HL-60 (cell line): Measurements from ENCODE around the gene ANKRD23.

Source experiments
- GABPA ChIP-seq: IDR thresholded peaks from 2 replicates; pipeline ENCODE4 v1.6.1; 2012; ENCODE audit warnings: low read depth
- POLR2AphosphoS5 ChIP-seq: IDR thresholded peaks from 2 replicates; pipeline ENCODE4 v1.6.1; 2012; ENCODE audit warnings: low read depth
- SPI1 ChIP-seq: IDR thresholded peaks from 2 replicates; pipeline ENCODE4 v1.6.1; 2012; ENCODE audit warnings: low read depth, mild to moderate bottlenecking, borderline replicate concordance
- TF ChIP-seq, protein P1 (sequence below): IDR thresholded peaks from one replicate; pipeline ENCODE4 v1.5.1; 2011; ENCODE audit warnings: low read length, control low read depth, inconsistent platforms; ENCODE audit not compliant: insufficient read depth
- TF ChIP-seq, protein P2 (sequence below): IDR thresholded peaks from 2 replicates; pipeline ENCODE4 v1.6.1; 2012; ENCODE audit warnings: low read depth; ENCODE audit not compliant: insufficient replicate concordance

DNA sequence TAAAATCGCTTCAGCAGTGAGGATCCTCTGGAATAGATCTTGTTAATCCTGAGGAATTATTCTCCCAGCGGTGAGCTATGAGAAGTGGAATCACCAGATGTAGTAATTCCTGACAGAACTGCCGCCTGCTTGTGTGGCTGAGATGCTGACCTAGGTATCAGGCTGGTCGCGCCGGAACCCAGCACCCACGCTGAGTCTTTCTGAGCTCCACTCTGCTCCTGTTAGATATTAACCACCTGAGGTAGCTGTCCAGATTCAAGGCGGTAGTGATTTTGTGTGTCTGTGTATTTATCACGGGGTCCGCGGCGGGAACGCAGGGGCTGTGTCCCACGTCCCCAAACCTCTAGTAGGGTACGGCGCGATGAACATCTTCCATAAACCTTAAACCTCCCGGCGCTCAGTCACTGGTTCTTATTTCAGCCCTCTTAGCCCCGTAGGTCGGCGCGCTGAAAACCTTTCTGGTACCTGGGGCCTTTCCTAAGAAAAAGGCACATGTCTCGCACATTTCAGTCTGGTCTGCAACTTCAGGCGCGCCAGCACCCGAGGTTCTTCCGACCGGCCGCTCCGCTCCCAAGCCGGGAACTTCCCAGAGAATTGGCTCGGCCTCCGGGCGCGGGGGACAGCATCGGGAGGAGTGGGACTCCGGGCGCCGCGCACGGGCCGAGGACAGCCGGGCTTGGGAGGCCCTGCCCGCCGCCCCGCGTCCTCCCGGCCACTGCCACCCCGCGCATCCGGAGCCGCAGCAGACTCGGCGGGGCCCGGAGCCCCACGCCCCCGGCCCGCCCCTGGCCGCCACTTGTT lies 28.3 kb downstream of the ANKRD23 start:
- TF ChIP-seq POLR2AphosphoS5 (no peak), GABPA (no peak), SPI1 (no peak)
- TF ChIP-seq, protein P1, sequence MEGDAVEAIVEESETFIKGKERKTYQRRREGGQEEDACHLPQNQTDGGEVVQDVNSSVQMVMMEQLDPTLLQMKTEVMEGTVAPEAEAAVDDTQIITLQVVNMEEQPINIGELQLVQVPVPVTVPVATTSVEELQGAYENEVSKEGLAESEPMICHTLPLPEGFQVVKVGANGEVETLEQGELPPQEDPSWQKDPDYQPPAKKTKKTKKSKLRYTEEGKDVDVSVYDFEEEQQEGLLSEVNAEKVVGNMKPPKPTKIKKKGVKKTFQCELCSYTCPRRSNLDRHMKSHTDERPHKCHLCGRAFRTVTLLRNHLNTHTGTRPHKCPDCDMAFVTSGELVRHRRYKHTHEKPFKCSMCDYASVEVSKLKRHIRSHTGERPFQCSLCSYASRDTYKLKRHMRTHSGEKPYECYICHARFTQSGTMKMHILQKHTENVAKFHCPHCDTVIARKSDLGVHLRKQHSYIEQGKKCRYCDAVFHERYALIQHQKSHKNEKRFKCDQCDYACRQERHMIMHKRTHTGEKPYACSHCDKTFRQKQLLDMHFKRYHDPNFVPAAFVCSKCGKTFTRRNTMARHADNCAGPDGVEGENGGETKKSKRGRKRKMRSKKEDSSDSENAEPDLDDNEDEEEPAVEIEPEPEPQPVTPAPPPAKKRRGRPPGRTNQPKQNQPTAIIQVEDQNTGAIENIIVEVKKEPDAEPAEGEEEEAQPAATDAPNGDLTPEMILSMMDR, result no peak
- TF ChIP-seq, protein P2, sequence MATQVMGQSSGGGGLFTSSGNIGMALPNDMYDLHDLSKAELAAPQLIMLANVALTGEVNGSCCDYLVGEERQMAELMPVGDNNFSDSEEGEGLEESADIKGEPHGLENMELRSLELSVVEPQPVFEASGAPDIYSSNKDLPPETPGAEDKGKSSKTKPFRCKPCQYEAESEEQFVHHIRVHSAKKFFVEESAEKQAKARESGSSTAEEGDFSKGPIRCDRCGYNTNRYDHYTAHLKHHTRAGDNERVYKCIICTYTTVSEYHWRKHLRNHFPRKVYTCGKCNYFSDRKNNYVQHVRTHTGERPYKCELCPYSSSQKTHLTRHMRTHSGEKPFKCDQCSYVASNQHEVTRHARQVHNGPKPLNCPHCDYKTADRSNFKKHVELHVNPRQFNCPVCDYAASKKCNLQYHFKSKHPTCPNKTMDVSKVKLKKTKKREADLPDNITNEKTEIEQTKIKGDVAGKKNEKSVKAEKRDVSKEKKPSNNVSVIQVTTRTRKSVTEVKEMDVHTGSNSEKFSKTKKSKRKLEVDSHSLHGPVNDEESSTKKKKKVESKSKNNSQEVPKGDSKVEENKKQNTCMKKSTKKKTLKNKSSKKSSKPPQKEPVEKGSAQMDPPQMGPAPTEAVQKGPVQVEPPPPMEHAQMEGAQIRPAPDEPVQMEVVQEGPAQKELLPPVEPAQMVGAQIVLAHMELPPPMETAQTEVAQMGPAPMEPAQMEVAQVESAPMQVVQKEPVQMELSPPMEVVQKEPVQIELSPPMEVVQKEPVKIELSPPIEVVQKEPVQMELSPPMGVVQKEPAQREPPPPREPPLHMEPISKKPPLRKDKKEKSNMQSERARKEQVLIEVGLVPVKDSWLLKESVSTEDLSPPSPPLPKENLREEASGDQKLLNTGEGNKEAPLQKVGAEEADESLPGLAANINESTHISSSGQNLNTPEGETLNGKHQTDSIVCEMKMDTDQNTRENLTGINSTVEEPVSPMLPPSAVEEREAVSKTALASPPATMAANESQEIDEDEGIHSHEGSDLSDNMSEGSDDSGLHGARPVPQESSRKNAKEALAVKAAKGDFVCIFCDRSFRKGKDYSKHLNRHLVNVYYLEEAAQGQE, result peak; percentile 50
